ENCODE results near the gene ABCB1. TPM values are rescaled to one million over a fixed set of nuclear protein-coding genes. Genes with fewer than 3 reads are reported as not detected.

Gene ABCB1
- total RNA-seq, 2 experiments from 2014 or later, result 4.5 to 4.9 TPM

DNA sequence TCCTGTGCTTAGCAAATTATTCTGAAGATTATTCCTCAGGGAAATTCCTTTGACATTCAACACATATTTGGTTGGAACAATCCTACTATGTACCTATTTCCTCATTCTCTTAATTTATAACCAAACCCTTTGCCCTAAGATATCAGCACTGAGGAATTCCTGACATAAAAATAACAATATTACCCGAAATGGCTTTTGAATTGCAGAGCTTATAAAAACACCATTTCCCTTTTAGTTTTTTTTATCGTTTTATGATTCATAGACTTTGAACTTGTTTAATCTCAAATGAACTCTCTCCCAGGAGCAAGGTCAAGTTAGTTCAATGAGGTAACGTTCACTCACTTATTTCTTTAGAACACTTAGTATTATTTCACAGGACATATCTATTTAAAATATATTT, 7.7 kb upstream of the ABCB1 start:
- intact Hi-C loops (cut with DNase I, micrococcal nuclease), result loop anchor here in 1 of 2 experiments (1.0 kb wide), 1 partner anchor 8 kb away; no protein-coding TSS in a partner anchor
- ChIA-PET POLR2A (no interaction called here), CTCF (interaction anchor here (1.0 to 1.5 kb wide), 2 partner anchors 8 to 16 kb away, joined by 4 to 6 read pairs; partner anchors contain the start of gene ABCB1)
- H3K9me3 Mint-ChIP-seq (ENCODE audit: low read depth), result no peaks in the 10 kb centered on the region
- ATAC-seq, result no peak
- H3K4me1 Mint-ChIP-seq, result no peaks in the 10 kb centered on the region
- H3K36me3 Mint-ChIP-seq (ENCODE audit: low read depth), result no peaks in the 10 kb centered on the region
- no peak for DNase-seq
- no peak overlapping the region for H3K27ac Mint-ChIP-seq
- peaks cover 5% of the 10 kb centered on the region for H3K27me3 Mint-ChIP-seq
- H3K4me3 Mint-ChIP-seq, result no peak overlapping the region

DNA sequence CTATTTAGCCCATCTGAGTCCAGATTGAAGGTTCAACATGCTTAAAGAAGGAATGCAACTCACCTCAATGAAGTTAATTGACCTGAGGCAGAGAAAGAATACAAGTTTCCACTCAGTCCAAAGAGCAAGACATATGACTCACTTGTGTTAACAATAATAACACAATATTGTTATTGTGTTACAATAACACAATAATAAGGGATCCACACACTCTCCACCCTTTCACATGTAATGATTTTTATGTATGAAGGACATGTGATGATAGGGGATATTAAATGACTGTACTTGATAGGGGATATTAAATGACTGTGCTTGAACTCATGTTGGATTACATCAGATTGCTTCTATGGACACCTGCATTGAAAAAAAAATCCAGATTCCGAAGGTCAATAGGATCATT, 3.6 kb upstream of the ABCB1 start:
- Mint-ChIP-seq H3K27me3 (peaks cover 18% of the 10 kb centered on the region), H3K36me3 (ENCODE audit: low read depth) (no peaks in the 10 kb centered on the region), H3K4me3 (no peak overlapping the region), H3K27ac (no peak overlapping the region), H3K4me1 (peaks cover 12% of the 10 kb centered on the region), H3K9me3 (ENCODE audit: low read depth) (no peaks in the 10 kb centered on the region)
- POLR2A ChIA-PET, result no interaction called here
- DNase-seq (no peak), ATAC-seq (no peak)
- intact Hi-C loops (cut with DNase I, micrococcal nuclease), result no loop called here
- CTCF ChIA-PET, result no interaction called here

DNA sequence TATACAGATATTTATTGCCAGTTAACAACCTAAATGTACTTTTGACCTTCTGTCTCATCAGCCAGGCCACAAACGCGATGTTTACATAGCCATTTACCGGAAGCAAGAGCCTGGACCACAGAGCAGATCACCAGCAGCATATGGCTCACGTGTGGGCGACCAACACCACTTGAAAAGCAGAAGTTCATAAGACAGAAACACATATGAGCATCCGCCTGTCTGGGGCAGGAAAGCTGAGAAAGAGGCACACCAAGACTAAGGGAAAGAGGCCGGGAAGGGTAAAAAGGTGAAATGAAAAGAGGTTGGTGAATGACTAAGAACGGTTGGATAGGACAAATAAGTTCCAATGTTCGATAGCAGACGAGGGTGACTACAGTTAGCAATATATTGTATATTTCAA, 1.3 kb downstream of the ABCB1 start:
- peak; percentile 47 for ATAC-seq
- POLR2A ChIA-PET, result interaction anchor here (1.0 kb wide), 1 partner anchor 10 kb away, joined by 3 read pairs; no protein-coding TSS in a partner anchor
- Mint-ChIP-seq H3K27ac (peak overlapping the region; percentile 16), H3K9me3 (ENCODE audit: low read depth) (no peaks in the 10 kb centered on the region), H3K4me1 (peaks cover 20% of the 10 kb centered on the region), H3K27me3 (peaks cover 18% of the 10 kb centered on the region), H3K4me3 (peak overlapping the region; percentile 67), H3K36me3 (ENCODE audit: low read depth) (no peaks in the 10 kb centered on the region)
- intact Hi-C loops (cut with DNase I, micrococcal nuclease), result loop anchor here in 1 of 2 experiments (2.0 kb wide), 1 partner anchor 25 kb away; no protein-coding TSS in a partner anchor
- CTCF ChIA-PET, result interaction anchor here (0.6 kb wide), 1 partner anchor 23 kb away, joined by 3 read pairs; no protein-coding TSS in a partner anchor
- peak; percentile 69 for DNase-seq

DNA sequence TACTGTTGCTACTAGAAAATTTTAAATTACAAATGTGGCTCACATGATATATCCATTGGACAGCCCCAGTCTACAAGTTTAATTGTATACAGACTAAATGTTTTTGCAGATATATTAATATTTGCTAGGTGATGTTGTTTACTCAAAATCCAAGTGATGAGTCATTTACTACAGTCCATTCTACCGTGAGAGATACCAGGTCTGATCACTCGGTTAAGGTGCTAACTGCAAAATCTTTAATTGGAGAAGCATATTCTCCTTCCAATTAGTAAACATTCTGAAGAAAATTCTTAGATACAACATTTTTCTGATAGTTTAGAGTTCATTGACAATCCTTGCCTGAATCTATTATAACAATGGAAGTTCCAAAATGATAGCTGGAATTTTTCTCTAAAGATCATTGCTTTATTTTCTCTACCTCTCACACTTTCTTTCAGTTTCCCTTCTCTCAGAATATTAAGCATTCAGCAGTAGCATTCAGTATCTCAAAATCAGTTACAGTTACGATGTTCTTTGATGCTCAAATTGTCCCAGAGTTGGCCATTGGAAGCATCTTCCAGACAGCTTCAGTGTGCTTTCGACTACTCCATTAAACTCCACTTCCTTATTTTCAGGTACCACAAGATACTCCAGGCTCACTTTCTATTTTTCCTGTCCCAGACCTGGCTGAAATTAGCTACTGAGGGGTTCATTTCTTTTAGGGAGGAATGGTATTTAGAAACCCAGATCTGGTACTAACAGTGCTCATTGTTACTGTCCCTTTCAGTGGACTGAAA, 2.3 kb downstream of the ABCB1 start:
- Mint-ChIP-seq H3K36me3 (ENCODE audit: low read depth) (no peaks in the 10 kb centered on the region), H3K4me1 (peaks cover 20% of the 10 kb centered on the region), H3K4me3 (peak overlapping the region; percentile 48), H3K9me3 (ENCODE audit: low read depth) (no peaks in the 10 kb centered on the region), H3K27me3 (peaks cover 14% of the 10 kb centered on the region), H3K27ac (peak overlapping the region; percentile 49)
- ATAC-seq, result no peak
- no peak for DNase-seq
- ChIA-PET POLR2A (no interaction called here), CTCF (no interaction called here)
- intact Hi-C loops (cut with DNase I, micrococcal nuclease), result loop anchor here in 1 of 2 experiments (2.0 kb wide), 1 partner anchor 24 kb away; no protein-coding TSS in a partner anchor

DNA sequence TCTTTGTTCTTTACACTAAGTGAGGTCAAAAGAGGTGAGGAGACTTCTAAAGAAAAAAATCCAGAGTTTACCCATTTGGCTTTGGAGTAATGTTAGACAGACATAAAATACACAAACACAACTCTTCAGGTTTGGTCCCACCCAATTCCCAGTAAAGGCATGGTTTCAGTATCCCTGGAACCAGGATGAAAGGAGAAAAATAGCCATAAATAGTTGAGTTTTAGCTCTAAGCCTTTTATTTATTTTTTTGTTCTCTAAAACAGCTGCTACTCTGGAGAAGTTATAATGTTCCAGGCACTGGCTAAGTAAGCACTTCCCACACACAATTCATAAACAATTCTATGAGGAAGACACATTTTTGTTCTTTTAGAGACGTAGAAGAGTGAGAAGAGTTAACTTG, 4.0 kb downstream of the ABCB1 start:
- H3K27me3 Mint-ChIP-seq, result peaks cover 6% of the 10 kb centered on the region
- H3K36me3 Mint-ChIP-seq (ENCODE audit: low read depth), result no peaks in the 10 kb centered on the region
- H3K9me3 Mint-ChIP-seq (ENCODE audit: low read depth), result no peaks in the 10 kb centered on the region
- CTCF ChIA-PET, result interaction anchor here (0.9 kb wide), 1 partner anchor 24 kb away, joined by 3 read pairs; no protein-coding TSS in a partner anchor
- intact Hi-C loops (cut with DNase I, micrococcal nuclease), result no loop called here
- no peak overlapping the region for H3K27ac Mint-ChIP-seq
- ATAC-seq, result no peak
- no peak overlapping the region for H3K4me3 Mint-ChIP-seq
- H3K4me1 Mint-ChIP-seq, result peaks cover 19% of the 10 kb centered on the region
- no peak for DNase-seq
- POLR2A ChIA-PET, result no interaction called here

DNA sequence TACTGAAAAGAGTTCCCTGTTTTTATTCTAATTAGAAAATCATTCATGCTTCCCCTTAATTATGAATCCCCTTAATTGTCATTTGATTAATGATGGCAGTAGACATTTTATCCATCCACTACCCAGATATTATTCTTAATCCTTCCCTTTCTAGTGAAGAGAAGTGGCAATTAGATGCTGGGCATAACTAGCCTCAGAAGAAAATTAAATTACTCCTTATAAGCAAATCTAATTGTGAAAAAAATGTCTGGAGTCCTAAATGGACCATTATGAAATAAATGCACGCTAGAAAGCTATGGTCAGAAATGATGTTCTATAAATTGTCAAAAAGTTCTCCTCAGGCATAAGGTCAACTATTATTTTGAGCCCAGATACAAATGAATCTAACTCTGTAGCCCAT, 4.5 kb downstream of the ABCB1 start:
- POLR2A ChIA-PET, result no interaction called here
- Mint-ChIP-seq H3K4me1 (peaks cover 16% of the 10 kb centered on the region), H3K4me3 (no peak overlapping the region), H3K9me3 (ENCODE audit: low read depth) (no peaks in the 10 kb centered on the region), H3K27me3 (peaks cover 5% of the 10 kb centered on the region), H3K36me3 (ENCODE audit: low read depth) (no peaks in the 10 kb centered on the region), H3K27ac (no peak overlapping the region)
- no peak for DNase-seq
- no peak for ATAC-seq
- intact Hi-C loops (cut with DNase I, micrococcal nuclease), result no loop called here
- CTCF ChIA-PET, result no interaction called here

DNA sequence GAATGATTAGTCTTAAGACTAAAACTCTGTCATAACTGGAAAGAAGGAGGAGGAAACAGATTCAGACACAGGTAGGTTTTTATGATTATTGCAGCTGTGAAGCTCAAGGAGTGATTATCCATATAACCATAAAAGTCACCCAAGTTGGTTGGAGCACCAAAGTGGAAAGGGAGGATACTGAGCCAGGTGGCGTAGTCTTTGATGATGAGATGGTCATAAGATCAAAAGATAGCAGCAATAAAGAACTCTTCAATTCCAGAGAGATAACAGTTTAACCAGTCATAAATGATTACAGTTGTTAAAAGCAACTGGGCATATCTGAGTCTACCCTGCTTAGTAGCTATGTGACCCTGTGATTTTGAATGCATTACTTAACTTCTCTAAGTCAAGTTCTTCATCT, 8.4 kb downstream of the ABCB1 start:
- ChIA-PET POLR2A (no interaction called here), CTCF (interaction anchor here (0.7 kb wide), 1 partner anchor 22 kb away, joined by 4 read pairs; no protein-coding TSS in a partner anchor)
- H3K27ac Mint-ChIP-seq, result no peak overlapping the region
- no peak overlapping the region for H3K4me3 Mint-ChIP-seq
- no peaks in the 10 kb centered on the region for H3K9me3 Mint-ChIP-seq (ENCODE audit: low read depth)
- no peak for DNase-seq
- intact Hi-C loops (cut with DNase I, micrococcal nuclease), result no loop called here
- H3K27me3 Mint-ChIP-seq, result no peaks in the 10 kb centered on the region
- H3K4me1 Mint-ChIP-seq, result no peaks in the 10 kb centered on the region
- H3K36me3 Mint-ChIP-seq (ENCODE audit: low read depth), result no peaks in the 10 kb centered on the region
- ATAC-seq, result no peak

DNA sequence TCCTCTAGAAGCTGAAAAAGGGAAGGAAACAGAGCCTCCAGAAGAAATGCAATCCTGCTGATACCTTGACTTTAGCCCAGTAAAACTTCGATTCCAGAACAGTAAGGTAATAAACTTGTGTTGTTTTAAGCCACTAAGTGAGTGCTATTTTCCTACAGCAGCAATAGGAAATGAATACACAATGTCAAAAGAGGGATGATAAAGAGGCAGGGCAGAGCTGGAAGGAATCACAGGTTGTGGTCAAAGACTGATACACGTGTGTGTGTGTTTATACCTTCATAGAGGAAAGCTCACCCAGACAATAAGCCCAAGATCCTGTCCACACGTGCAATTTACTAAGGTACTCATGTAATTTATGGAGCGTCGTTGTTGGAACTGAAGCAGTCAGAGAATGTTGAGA, 9.5 kb downstream of the ABCB1 start:
- H3K27ac Mint-ChIP-seq, result no peak overlapping the region

DNA sequence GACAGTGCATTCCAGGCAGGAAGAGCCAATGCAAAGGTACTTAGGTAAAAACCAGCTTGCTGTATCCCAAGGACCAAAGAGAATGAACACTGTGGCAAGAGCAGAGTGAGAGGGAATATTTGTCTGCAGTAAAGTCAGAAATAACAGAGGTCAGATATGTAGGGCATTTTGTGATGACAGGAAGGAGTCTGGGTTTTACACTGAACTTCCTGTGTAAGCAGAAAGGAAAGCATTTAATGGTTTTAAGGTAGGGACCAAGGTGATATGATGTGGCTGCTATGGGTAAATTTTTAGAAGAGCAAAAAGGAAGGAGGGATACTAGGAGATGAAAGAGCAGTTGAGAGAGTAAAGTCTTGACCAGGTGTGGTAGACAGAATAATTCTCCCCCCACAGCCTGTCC, 10.1 kb downstream of the ABCB1 start:
- intact Hi-C loops (cut with DNase I, micrococcal nuclease), result no loop called here
- H3K4me3 Mint-ChIP-seq, result no peak overlapping the region
- H3K4me1 Mint-ChIP-seq, result peaks cover 6% of the 10 kb centered on the region
- ChIA-PET CTCF (no interaction called here), POLR2A (no interaction called here)
- no peaks in the 10 kb centered on the region for H3K27me3 Mint-ChIP-seq
- no peaks in the 10 kb centered on the region for H3K9me3 Mint-ChIP-seq (ENCODE audit: low read depth)
- DNase-seq, result no peak
- no peaks in the 10 kb centered on the region for H3K36me3 Mint-ChIP-seq (ENCODE audit: low read depth)
- ATAC-seq, result peak; percentile 33
- H3K27ac Mint-ChIP-seq, result no peak overlapping the region

More for the DNA sequence above, 9.5 kb downstream of the ABCB1 start:
- Mint-ChIP-seq H3K9me3 (ENCODE audit: low read depth) (no peaks in the 10 kb centered on the region), H3K4me3 (no peak overlapping the region), H3K4me1 (peaks cover 6% of the 10 kb centered on the region), H3K27me3 (no peaks in the 10 kb centered on the region), H3K36me3 (ENCODE audit: low read depth) (no peaks in the 10 kb centered on the region)
- ATAC-seq, result peak; percentile 26
- CTCF ChIA-PET, result no interaction called here
- DNase-seq, result no peak
- intact Hi-C loops (cut with DNase I, micrococcal nuclease), result no loop called here
- POLR2A ChIA-PET, result no interaction called here

DNA sequence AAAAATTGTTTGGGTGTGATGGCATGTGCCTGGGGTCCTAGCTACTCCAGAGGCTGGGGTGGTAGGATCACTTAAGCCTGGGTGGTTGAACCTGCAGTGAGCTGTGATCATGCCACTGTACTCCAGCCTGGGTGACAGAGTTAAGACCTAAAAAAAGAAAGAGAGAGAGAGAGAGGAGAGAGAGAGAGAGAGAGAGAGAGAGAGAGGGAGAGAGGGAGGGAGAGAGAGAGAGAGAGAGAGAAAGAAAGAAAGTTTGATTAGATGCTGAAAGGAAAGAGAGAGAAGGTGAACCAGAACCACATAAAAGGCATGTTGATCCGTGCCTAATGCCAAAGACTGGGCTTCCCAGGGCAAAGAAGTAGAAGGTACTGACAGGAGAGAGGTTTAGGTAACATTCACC, 11.1 kb downstream of the ABCB1 start:
- ATAC-seq, result no peak
- Mint-ChIP-seq H3K36me3 (ENCODE audit: low read depth) (peaks cover 6% of the 10 kb centered on the region), H3K27me3 (no peaks in the 10 kb centered on the region), H3K4me1 (peaks cover 6% of the 10 kb centered on the region), H3K27ac (no peak overlapping the region), H3K9me3 (ENCODE audit: low read depth) (no peaks in the 10 kb centered on the region), H3K4me3 (no peak overlapping the region)
- CTCF ChIA-PET, result no interaction called here
- no peak for DNase-seq
- POLR2A ChIA-PET, result no interaction called here
- intact Hi-C loops (cut with DNase I, micrococcal nuclease), result no loop called here

DNA sequence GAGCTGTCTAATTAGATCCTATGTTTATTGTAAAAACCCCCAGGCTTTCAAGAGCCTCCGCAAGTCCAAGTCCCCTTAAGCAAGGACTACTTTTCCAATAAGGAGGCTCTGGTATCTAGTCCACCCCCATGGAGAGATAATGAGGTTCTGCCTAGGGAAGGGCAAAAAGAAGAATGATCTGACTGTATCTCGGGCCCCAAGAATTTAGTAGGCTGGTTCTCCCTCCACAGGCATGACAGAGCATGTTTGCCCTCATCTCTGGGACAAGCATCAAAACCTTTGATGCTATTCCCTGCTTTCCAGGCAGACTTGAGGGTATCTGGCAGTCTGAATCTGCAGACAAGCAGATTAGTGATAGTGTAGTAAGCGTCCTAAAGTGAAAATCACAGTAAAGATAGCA, 19.0 kb downstream of the ABCB1 start:
- ChIA-PET POLR2A (no interaction called here), CTCF (no interaction called here)
- Mint-ChIP-seq H3K27me3 (no peaks in the 10 kb centered on the region), H3K4me3 (no peak overlapping the region), H3K9me3 (ENCODE audit: low read depth) (no peaks in the 10 kb centered on the region), H3K4me1 (peaks cover 4% of the 10 kb centered on the region), H3K27ac (no peak overlapping the region), H3K36me3 (ENCODE audit: low read depth) (peaks cover 20% of the 10 kb centered on the region)
- no peak for ATAC-seq
- no peak for DNase-seq
- intact Hi-C loops (cut with DNase I, micrococcal nuclease), result no loop called here

DNA sequence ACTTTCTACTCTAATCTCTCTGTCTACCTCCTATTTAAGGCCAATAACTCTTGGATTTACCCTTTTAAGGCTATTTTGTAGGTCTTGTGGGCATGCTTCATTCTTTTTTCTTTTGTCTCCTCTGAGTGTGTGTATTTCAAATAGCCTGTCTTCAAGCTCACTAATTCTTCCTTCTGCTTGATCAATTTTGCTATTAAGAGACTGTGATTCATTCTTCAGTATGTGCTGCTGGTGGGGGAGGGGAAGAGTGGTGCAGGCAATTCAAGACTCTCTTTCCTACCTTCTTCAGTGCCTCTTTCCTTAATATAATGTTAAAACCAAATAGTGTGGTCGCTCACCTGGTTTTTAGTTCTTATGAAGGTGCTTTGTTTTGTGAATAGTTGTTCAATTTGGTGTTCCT, 20.0 kb downstream of the ABCB1 start:
- no peak for DNase-seq
- H3K4me1 Mint-ChIP-seq, result peaks cover 3% of the 10 kb centered on the region
- no peaks in the 10 kb centered on the region for H3K27me3 Mint-ChIP-seq
- ChIA-PET CTCF (no interaction called here), POLR2A (no interaction called here)
- no peak overlapping the region for H3K4me3 Mint-ChIP-seq
- H3K9me3 Mint-ChIP-seq (ENCODE audit: low read depth), result no peaks in the 10 kb centered on the region
- no peak overlapping the region for H3K27ac Mint-ChIP-seq
- intact Hi-C loops (cut with DNase I, micrococcal nuclease), result no loop called here
- H3K36me3 Mint-ChIP-seq (ENCODE audit: low read depth), result peaks cover 20% of the 10 kb centered on the region
- ATAC-seq, result no peak
